ENCODE data around the gene RTP5.
A peak's percentile ranks its signal among the peaks of the same experiment; 100 is the strongest.

The RTP5 gene

GRCh38 chr2:241844066-241844728 lies 25.3 kb upstream of the RTP5 start:
- peak; percentile 70 to 80 for DNase-seq

GRCh38 chr2:241844831-241845578 lies 24.5 kb upstream of the RTP5 start:
- DNase-seq = no peak

DNA sequence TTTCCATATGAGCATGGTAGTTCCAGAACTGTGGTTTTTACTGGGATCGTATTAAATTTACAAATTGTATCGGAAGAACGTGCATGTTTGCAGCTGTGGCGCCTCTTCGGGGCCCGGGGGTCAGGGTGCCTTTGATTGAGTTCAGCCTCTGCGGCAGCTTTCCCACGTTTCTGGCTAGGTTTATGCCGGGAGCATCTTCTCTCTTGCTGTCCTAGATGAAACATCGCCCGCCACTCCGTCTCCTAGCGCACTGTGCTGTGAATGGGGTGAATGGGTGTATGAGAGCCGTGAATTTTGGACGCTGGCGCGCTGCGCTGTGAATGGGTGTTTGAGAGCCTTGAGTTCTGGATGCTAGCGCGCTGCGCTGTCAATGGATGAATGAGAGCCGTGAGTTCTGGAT lies 23.1 kb upstream of the RTP5 start:
- no peak for DNase-seq

DNA sequence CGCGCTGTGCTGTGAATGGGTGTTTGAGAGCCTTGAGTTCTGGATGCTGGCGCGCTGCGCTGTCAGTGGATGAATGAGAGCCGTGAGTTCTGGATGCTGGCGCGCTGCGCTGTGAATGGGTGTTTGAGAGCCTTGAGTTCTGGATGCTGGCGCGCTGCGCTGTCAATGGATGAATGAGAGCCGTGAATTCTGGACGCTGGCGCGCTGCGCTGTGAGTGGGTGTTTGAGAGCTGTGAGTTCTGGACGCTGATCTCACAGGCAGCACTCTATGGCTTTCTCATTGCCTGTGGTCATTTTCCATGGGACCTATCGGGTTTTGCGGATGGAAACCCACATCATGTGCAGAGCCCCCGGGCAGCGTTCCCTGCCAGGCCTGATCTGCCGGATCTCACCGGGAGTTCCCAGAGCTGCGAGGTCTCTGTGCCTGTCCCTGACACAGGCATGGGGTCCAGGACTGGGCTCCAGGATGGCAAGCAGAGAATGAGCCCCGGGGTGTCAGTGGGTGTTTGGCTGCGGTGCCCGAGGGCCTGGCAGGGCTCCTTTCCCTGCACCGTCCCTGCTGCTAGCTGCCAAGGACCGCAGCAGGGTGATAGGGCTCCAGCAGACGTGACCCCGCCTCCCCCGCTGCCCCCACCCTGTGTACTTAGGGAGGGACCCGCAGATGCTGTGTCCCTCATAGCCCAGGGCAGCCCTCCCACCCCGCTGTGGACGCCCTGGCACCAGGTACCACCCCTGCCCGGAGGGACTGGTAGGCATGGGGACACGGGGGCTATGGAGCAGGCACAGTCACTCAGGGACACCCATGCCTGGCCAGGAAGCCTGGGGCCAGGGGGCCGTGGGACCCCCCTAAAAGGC lies 20.5 kb upstream of the RTP5 start:
- DNase-seq = no peak

- no peak for DNase-seq
These were observed 19.6 kb upstream of the RTP5 start for GRCh38 chr2:241849616-241850543.

DNA sequence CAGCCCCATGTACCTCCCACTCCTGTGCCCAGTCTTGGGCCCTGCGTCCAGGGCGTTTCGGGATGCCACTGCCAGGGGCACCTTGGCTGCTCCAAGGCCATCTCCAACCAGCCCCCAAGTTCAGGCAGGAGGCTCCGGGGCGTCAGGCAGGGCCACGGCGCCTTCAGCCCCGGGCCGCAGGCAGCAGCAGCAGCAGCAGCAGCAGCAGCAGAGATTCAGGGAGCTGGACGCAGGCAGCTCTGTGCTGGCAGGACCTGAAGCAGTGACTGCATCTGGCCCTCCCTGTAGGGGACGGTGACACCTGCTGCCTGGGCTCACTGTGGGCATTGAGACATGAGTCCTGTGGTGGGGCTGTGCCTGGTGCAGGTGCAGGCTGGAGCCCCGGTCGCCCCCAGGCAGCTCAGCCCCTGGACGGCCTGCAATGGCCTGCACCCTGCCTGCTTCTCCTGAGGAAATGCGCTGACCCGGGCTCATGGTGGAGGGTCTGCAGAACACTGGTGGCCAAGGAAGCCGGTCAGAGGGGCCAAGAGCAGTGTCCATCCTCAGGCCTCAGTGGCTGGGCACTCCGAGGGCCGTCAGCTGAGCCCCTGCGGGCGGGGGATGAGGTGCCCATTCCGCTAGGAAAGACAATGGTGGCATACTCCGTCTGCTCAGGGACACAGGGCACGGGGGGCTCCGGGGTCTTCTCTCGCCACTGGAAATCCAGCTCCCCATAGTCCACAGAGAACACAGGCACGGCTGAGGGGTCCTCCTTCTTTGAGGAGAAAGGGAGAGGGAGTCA lies 18.8 kb upstream of the RTP5 start:
- DNase-seq = no peak

DNA sequence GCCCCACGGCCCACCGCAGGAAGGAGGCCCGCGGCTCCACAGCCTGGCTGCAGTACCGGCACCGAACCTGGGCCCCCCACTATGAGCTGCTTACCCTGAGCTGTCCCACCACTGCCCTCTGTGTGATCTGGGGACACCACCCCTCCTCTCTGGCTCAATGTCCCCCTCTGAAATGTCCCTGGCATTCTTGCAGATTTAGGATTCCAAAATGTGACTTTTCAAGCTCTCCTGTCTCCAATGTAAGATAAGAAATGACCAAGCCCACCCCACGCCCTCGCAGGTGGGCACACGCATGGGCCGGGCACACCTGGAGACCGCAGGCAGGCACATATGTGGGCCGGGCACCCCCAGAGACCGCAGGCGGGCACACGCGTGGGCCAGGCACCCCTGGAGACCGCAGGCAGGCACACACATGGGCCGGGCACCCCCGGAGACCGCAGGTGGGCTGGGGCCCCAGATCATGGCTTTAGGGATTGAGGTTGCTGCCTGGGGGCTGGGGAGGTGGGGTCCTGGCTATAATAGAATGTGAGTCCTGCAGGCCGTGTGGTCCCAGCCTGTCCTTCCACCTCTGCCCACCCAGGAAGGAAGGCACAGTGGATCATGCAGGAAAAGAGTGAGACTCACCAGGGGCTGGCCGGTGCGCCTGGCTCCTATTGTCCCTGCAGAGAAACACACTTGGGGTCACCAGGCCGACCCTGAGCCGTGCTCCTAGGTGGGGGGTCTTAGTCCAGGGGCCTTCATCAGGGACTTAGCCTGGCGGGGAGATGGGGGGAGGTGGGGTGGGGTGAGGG lies 18.0 kb upstream of the RTP5 start:
- DNase-seq = no peak

GRCh38 chr2:241852116-241852980 lies 17.2 kb upstream of the RTP5 start:
- no peak for DNase-seq

DNA sequence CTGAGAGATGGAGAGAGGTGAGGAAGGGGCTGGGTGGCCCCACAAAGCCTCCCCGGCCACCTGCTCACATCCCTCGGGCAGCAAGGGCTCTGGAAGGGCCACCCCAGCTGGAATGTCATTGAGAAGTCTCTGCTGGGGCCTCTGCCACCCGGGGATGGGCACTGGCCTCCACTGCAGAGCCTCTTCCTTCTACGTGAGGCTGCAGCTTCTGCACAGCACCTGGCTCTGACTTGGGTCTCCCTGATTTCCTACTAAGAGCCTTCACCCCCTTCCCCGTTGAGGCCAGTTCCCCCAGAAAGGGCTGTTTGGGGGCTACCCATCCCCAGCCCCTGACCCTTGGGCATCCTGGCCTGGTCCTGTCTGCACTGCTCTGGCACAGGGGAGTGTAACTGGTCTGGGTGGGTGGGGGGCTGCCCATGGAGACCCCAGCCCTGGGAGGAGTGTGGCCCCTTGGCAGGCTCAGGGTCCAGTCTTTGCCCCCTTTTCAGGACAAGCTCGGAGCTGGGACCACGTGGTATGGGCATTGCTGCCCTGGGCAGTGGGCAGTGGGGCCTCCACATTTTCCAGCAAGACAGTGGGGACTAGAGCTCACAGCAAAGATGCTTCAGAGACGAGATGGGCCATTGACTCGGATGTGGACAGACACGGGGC lies 16.4 kb upstream of the RTP5 start:
- no peak for DNase-seq

DNA sequence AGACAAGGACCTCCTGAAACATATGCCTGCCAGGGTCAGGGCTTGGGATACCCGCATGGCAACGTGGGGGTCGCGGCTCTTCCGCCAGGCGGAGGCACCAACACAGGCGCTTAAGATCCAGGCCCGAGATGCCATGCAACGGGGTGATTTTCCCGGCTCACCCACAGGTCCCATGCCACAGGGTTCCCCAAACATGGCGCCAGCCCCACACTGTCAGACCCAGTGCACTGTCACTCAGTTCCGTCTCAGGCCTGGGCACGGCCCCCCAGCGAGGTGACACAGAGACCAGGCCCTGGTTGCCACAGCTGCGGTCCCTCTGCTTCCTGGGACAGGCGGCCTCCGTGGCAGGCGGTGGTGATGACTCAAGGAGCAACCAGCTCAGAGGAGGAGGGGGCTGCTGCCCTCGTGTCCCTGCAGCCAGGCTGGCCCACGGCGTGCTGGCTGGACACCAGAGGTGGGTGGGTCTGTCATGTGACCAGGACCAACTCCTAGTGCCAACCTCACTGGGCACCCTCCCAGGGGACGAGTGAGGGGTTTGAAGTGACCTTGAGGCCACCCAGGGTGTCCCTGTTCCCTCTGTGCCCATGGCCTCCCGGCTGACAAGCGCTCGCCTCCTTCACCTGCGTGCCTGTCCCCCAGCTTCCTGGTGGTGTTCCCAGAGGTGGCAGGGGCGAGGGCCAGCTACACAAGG lies 15.7 kb upstream of the RTP5 start:
- DNase-seq = no peak

- no peak for DNase-seq
These were observed 14.9 kb upstream of the RTP5 start for GRCh38 chr2:241854342-241855244.

- no peak for DNase-seq
These were observed 14.2 kb upstream of the RTP5 start for GRCh38 chr2:241855245-241855887.

DNA sequence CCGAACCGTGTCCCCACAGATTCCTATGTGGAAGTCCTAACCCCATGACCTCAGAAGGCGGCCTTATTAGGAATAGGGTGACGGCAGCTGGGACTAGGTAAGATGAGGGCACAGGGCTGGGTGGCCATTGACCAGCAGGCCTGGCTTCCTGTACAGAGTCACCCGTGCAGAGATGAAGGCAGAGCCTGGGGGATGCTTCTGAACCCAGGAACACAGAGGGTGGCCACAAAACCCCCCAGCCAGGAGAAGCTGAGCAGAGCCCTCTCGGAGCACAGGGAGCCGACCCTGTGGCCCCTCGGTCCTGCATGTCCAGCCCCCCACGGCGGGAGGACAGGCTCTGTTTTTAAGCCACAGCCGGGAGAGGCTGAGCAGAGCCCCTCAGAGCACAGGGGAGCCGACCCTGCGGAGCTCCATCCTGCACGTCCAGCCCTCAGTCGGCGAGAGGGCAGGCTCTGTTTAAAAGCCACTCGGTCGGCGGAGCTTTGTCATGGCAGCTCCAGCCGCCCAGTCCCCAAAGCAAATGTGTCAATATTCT lies 13.6 kb upstream of the RTP5 start:
- DNase-seq = no peak

GRCh38 chr2:241857041-241857541 lies 12.4 kb upstream of the RTP5 start:
- DNase-seq = no peak

GRCh38 chr2:241857572-241858121 lies 11.9 kb upstream of the RTP5 start:
- DNase-seq = no peak

Measured in CD4-positive, alpha-beta T cell treated with Interferon alpha-2 for 1 hour (primary cell).